Adipose tissue (tissue), 3 donors: Measurements from ENCODE around the gene NPR2. TPM values are rescaled to one million over a fixed set of nuclear protein-coding genes. Genes with fewer than 3 reads are reported as not detected.
A peak's percentile ranks its signal among the peaks of the same experiment; 100 is the strongest.

Experiments used
- H3K27ac ChIP-seq: one replicate; pipeline ENCODE4 v1.5.1; 2013; ENCODE audit warnings: low read depth, low read length
- WGBS, 3 donors: extraction: QIAGEN DNeasy Blood & Tissue Kit; methylation state at CpG; one replicate each; pipeline ENCODE4 v1.1.7; 2013; 5-methylcytosine and 5-hydroxymethylcytosine counted together
- polyA plus RNA-seq, 3 donors: library from polyadenylated mRNA; stranded (reverse); fragments of 200-250 nt; gene quantifications; one replicate each; pipeline ENCODE4 v1.2.3, GENCODE V29; 2013
- donor health status: healthy with polysubstance abuse.
- donor health status: Bipolar disorder and iron deficiency.
- donor health status: healthy.

Gene NPR2
- polyA plus RNA-seq, 3 donors: 4.9 to 27.1 (median 18.3) TPM

- 76 to 83% (median 77%) methylated on average over 3 of the region's 3 CpGs for WGBS, 3 donors
- no peak overlapping the region for H3K27ac ChIP-seq
Measured at GRCh38 chr9:35842795-35843194, 51.4 kb downstream of the NPR2 start.

- WGBS, 3 donors: 22 to 40% (median 28%) methylated on average over 7 of the region's 7 CpGs
- H3K27ac ChIP-seq: no peak overlapping the region
Measured at GRCh38 chr9:35844628-35845270, 53.4 kb downstream of the NPR2 start.

- WGBS, 3 donors: 48 to 61% (median 48%) methylated on average over 53 of the region's 53 CpGs
Measured at GRCh38 chr9:35845824-35846771, 54.7 kb downstream of the NPR2 start.

GRCh38 chr9:35847792-35848572, 56.6 kb downstream of the NPR2 start:
- 76 to 86% (median 79%) methylated on average over 4 of the region's 4 CpGs for WGBS, 3 donors
- no peak overlapping the region for H3K27ac ChIP-seq

More at GRCh38 chr9:35845824-35846771, 54.7 kb downstream of the NPR2 start:
- peak overlapping the region; percentile 43 for H3K27ac ChIP-seq

GRCh38 chr9:35852267-35852815, 61.0 kb downstream of the NPR2 start:
- H3K27ac ChIP-seq: no peak overlapping the region
- 90 to 98% (median 97%) methylated on average over 2 of the region's 2 CpGs for WGBS, 3 donors

- no peak overlapping the region for H3K27ac ChIP-seq
- WGBS, 3 donors: 86 to 89% (median 88%) methylated on average over 22 to 25 of the region's 25 CpGs
Measured at GRCh38 chr9:35852876-35853865, 61.8 kb downstream of the NPR2 start.

- no peak overlapping the region for H3K27ac ChIP-seq
- 81 to 88% (median 87%) methylated on average over 7 of the region's 7 CpGs for WGBS, 3 donors
Measured at GRCh38 chr9:35854091-35854762, 62.8 kb downstream of the NPR2 start.

- WGBS, 3 donors: 72 to 80% (median 74%) methylated on average over 3 of the region's 3 CpGs
Measured at GRCh38 chr9:35856206-35856605, 64.8 kb downstream of the NPR2 start.

GRCh38 chr9:35856882-35857281, 65.5 kb downstream of the NPR2 start:
- WGBS, 3 donors: 81 to 88% (median 86%) methylated on average over 5 of the region's 5 CpGs
- no peak overlapping the region for H3K27ac ChIP-seq

More at GRCh38 chr9:35856206-35856605, 64.8 kb downstream of the NPR2 start:
- no peak overlapping the region for H3K27ac ChIP-seq

- H3K27ac ChIP-seq: no peak overlapping the region
- 55 to 78% (median 59%) methylated on average over 5 of the region's 5 CpGs for WGBS, 3 donors
Measured at GRCh38 chr9:35858458-35858857, 67.1 kb downstream of the NPR2 start.

Other genes with a start within 250 kb of the NPR2 start
- gene TESK1, start 186.3 kb upstream of the NPR2 start, polyA plus RNA-seq: 10 to 100 TPM; 22.6 to 98.7 (median 59.2) TPM
- 1 to 10 TPM; 1.7 to 3.0 (median 1.8) TPM for gene CD72, start 173.2 kb upstream of the NPR2 start, polyA plus RNA-seq
- 1 to 10 TPM in 2 of 3 donors, under 1 TPM in 1; 0.58 to 3.3 (median 1.0) TPM for gene SIT1, start 140.7 kb upstream of the NPR2 start, polyA plus RNA-seq
- 10 to 100 TPM in 2 of 3 donors, not detected in 1; 37.0 to 41.8 TPM for gene RMRP, start 133.6 kb upstream of the NPR2 start, polyA plus RNA-seq
- 100 to 1,000 TPM in 1 of 3 donors, 10 to 100 TPM in 2; 35.5 to 121 (median 54.4) TPM for gene CCDC107, start 133.3 kb upstream of the NPR2 start, polyA plus RNA-seq
- under 1 TPM; 0.22 to 0.82 (median 0.66) TPM for gene ARHGEF39, start 126.4 kb upstream of the NPR2 start, polyA plus RNA-seq
- gene CA9, start 117.7 kb upstream of the NPR2 start, polyA plus RNA-seq: 10 to 100 TPM in 1 of 3 donors, 1 to 10 TPM in 2; 2.2 to 45.4 (median 7.4) TPM
- gene TPM2, start 101.7 kb upstream of the NPR2 start, polyA plus RNA-seq: 100 to 1,000 TPM in 2 of 3 donors, 10 to 100 TPM in 1; 59.0 to 552 (median 253) TPM
- gene TLN1, start 59.4 kb upstream of the NPR2 start, polyA plus RNA-seq: 100 to 1,000 TPM in 2 of 3 donors, 10 to 100 TPM in 1; 72.4 to 310 (median 201) TPM
- 10 to 100 TPM; 23.1 to 37.0 (median 33.0) TPM for gene CREB3, start 58.9 kb upstream of the NPR2 start, polyA plus RNA-seq
- 10 to 100 TPM; 24.0 to 48.8 (median 36.8) TPM for gene GBA2, start 42.4 kb upstream of the NPR2 start, polyA plus RNA-seq
- 10 to 100 TPM in 1 of 3 donors, 1 to 10 TPM in 2; 7.3 to 16.0 (median 9.9) TPM for gene RGP1, start 42.3 kb upstream of the NPR2 start, polyA plus RNA-seq
- under 1 TPM in 2 of 3 donors, not detected in 1; 0.30 to 1.00 TPM for gene MSMP, start 37.3 kb upstream of the NPR2 start, polyA plus RNA-seq
- gene SPAG8, start 20.7 kb downstream of the NPR2 start, polyA plus RNA-seq: under 1 TPM; 0.78 to 0.90 (median 0.80) TPM
- gene HINT2, start 23.5 kb downstream of the NPR2 start, polyA plus RNA-seq: 100 to 1,000 TPM in 1 of 3 donors, 10 to 100 TPM in 2; 54.7 to 111 (median 63.3) TPM
- under 1 TPM in 1 of 3 donors, not detected in 2; 0.03 TPM for gene FAM221B, start 37.1 kb downstream of the NPR2 start, polyA plus RNA-seq
- 1 to 10 TPM; 4.5 to 5.6 (median 5.1) TPM for gene TMEM8B, start 37.6 kb downstream of the NPR2 start, polyA plus RNA-seq
- not detected for gene OR13J1, start 78.8 kb downstream of the NPR2 start, polyA plus RNA-seq
- 1 to 10 TPM; 3.6 to 9.4 (median 4.1) TPM for gene HRCT1, start 114.6 kb downstream of the NPR2 start, polyA plus RNA-seq
- gene SPAAR, start 117.9 kb downstream of the NPR2 start, polyA plus RNA-seq: 10 to 100 TPM in 2 of 3 donors, 1 to 10 TPM in 1; 1.5 to 16.9 (median 14.6) TPM
- gene OR2S2, start 166.6 kb downstream of the NPR2 start, polyA plus RNA-seq: not detected
- 10 to 100 TPM in 1 of 3 donors, 1 to 10 TPM in 2; 1.6 to 11.5 (median 7.4) TPM for gene RECK, start 245.3 kb downstream of the NPR2 start, polyA plus RNA-seq